ENCODE measurements around the gene CCNQ.

DNA sequence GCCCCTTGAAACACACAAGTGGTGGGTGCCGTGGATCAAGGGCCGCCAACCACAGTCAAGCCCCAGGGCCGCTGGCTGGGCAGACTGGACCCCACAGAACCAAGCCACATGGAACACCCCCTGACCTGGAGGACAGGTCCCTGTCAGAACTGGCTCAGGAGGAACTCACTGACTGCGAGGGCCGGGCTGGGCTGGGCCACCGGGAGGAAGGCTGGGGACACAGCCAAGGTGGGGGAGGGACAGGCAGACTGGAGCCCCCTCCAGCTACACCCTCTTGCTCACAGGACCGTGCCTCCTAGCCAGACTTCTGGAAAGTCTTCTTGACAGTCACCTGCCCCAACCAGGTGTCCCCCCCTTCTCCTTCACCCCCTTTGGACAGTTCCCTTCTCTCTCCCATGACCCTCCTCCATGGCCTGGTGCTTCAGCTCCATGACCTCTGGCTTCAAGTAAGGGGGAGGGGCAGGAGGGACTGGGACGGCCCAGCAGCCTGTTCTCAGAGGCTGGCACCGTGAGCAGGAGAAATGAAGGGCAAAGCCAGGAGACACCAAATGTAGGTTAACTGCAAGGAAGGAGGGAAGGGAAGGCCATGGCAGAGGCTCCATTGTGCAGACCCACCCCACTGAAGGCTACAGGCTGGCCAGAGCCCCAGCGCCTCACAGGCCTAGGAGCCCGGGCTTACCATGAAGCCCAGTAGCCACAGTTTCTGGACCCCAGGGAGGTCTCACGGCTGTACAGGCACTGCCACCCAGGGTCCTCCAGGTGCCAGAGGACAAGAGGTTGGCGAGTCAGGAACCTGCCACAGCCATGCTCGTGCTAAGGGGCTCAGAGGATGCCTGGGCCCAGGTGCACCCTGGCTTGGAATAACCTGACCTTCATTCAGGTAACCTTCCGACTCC, 25.5 kb upstream of the CCNQ start:
- TF ChIP-seq POLR2AphosphoS5 (IDR thresholded peaks at IDR 0.05; ENCODE audit: low read depth) (no peak), GABPA (IDR thresholded peaks at IDR 0.05; ENCODE audit: low read depth) (no peak), REST (IDR thresholded peaks at IDR 0.05; ENCODE audit: insufficient replicate concordance, low read depth) (no peak), SPI1 (IDR thresholded peaks at IDR 0.05; ENCODE audit: borderline replicate concordance, low read depth) (no peak)
- TF ChIP-seq, protein P1, sequence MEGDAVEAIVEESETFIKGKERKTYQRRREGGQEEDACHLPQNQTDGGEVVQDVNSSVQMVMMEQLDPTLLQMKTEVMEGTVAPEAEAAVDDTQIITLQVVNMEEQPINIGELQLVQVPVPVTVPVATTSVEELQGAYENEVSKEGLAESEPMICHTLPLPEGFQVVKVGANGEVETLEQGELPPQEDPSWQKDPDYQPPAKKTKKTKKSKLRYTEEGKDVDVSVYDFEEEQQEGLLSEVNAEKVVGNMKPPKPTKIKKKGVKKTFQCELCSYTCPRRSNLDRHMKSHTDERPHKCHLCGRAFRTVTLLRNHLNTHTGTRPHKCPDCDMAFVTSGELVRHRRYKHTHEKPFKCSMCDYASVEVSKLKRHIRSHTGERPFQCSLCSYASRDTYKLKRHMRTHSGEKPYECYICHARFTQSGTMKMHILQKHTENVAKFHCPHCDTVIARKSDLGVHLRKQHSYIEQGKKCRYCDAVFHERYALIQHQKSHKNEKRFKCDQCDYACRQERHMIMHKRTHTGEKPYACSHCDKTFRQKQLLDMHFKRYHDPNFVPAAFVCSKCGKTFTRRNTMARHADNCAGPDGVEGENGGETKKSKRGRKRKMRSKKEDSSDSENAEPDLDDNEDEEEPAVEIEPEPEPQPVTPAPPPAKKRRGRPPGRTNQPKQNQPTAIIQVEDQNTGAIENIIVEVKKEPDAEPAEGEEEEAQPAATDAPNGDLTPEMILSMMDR (IDR thresholded peaks at IDR 0.05; ENCODE audit: insufficient read depth, low read length), result no peak
